H4 (cell line): ENCODE results near the gene CCDC107. TPM values are rescaled to one million over a fixed set of nuclear protein-coding genes. Genes with fewer than 3 reads are reported as not detected.
A peak's percentile ranks its signal among the peaks of the same experiment; 100 is the strongest.
"Not testable (repeated sequence)": the region's sequence is repeated elsewhere in the genome, so short reads cannot be mapped to it uniquely, and the experiment has no call there.

Experiments used
- DNase-seq: peaks from one replicate; pipeline ENCODE4 v3.0.0-alpha.2; 2015; ENCODE audit warnings: low spot score
- total RNA-seq: library from RNA; depleted of rRNA; stranded (reverse); fragments of >200 nt; shearing (Covaris generic); gene quantifications from 2 replicates; pipeline ENCODE4 v1.2.3, GENCODE V29; 2014

CCDC107 gene
- total RNA-seq, 1 experiment from 2014 or later = 7.9 TPM

- DNase-seq = not testable (repeated sequence)
Observed at GRCh38 chr9:35637427-35637955, 20.6 kb upstream of the CCDC107 start.

- not testable (repeated sequence) for DNase-seq
Observed at GRCh38 chr9:35638751-35639150, 19.3 kb upstream of the CCDC107 start.

GRCh38 chr9:35639225-35639624 lies 18.9 kb upstream of the CCDC107 start:
- not testable (repeated sequence) for DNase-seq

- DNase-seq = no peak
Observed at GRCh38 chr9:35639631-35640030, 18.5 kb upstream of the CCDC107 start.

- not testable (repeated sequence) for DNase-seq
Observed at GRCh38 chr9:35640431-35640830, 17.7 kb upstream of the CCDC107 start.

- not testable (repeated sequence) for DNase-seq
Observed at GRCh38 chr9:35641478-35641877, 16.6 kb upstream of the CCDC107 start.

GRCh38 chr9:35643046-35643445 lies 15.0 kb upstream of the CCDC107 start:
- no peak for DNase-seq

- not testable (repeated sequence) for DNase-seq
Observed at GRCh38 chr9:35645736-35646135, 12.4 kb upstream of the CCDC107 start.

- no peak for DNase-seq
Observed at GRCh38 chr9:35646153-35646532, 11.9 kb upstream of the CCDC107 start.

- DNase-seq = peak; percentile 84
Observed at GRCh38 chr9:35646533-35647265, 11.4 kb upstream of the CCDC107 start.

GRCh38 chr9:35649431-35650340 lies 8.4 kb upstream of the CCDC107 start:
- DNase-seq = no peak

GRCh38 chr9:35650341-35651158 lies 7.5 kb upstream of the CCDC107 start, which contains the start of gene SIT1:
SIT1 (minus strand) TSS chr9:35650931; CDS start chr9:35650853, 78 bp downstream.
- no peak for DNase-seq

- no peak for DNase-seq
Observed at GRCh38 chr9:35651956-35652828, 5.9 kb upstream of the CCDC107 start.

GRCh38 chr9:35652829-35653209 lies 5.3 kb upstream of the CCDC107 start:
- DNase-seq = no peak

GRCh38 chr9:35653611-35654010 lies 4.5 kb upstream of the CCDC107 start:
- no peak for DNase-seq

GRCh38 chr9:35656348-35656747 lies 1.7 kb upstream of the CCDC107 start:
- no peak for DNase-seq

- no peak for DNase-seq
Observed at GRCh38 chr9:35656831-35657545, 1.1 kb upstream of the CCDC107 start.

GRCh38 chr9:35657546-35658136 lies 451 bp upstream of the CCDC107 start, which contains the start of gene RMRP:
RMRP (minus strand) TSS chr9:35658019.
- DNase-seq = peak; percentile 100

GRCh38 chr9:35658968-35659220 lies 802 bp downstream of the CCDC107 start:
- peak; percentile 56 for DNase-seq

GRCh38 chr9:35659340-35659739 lies 1.2 kb downstream of the CCDC107 start:
- DNase-seq = peak; percentile 63
